Sigmoid colon (tissue), 7 donors: ENCODE data around the gene CDC42EP4. TPM values are rescaled to one million over a fixed set of nuclear protein-coding genes. Genes with fewer than 3 reads are reported as not detected.
A peak's percentile ranks its signal among the peaks of the same experiment; 100 is the strongest.

Source experiments
- DNase-seq: peaks from one replicate; pipeline ENCODE4 v3.0.0-alpha.2; 2019
- H3K27ac ChIP-seq, 4 donors: fragments of 200-600 bp; sonication (generic); one replicate each; pipeline ENCODE4 v1.5.1; 2016 to 2019; ENCODE audit warnings: mild to moderate bottlenecking in 1 of 4
- H3K27me3 ChIP-seq, 3 donors: fragments of 200-600 bp; sonication (generic); one replicate each; pipeline ENCODE4 v1.5.1; 2019; ENCODE audit warnings: mild to moderate bottlenecking in 1 of 3
- H3K36me3 ChIP-seq, 4 donors: fragments of 200-600 bp; sonication (generic); one replicate each; pipeline ENCODE4 v1.5.1; 2016 to 2019
- H3K4me1 ChIP-seq, 4 donors: fragments of 200-600 bp; sonication (generic); one replicate each; pipeline ENCODE4 v1.5.1; 2017 to 2019
- H3K4me3 ChIP-seq, 4 donors: fragments of 200-600 bp; sonication (generic); one replicate each; pipeline ENCODE4 v1.5.1; 2017 to 2019; ENCODE audit warnings: mild to moderate bottlenecking in 2 of 4, moderate library complexity in 1 of 4
- H3K9me3 ChIP-seq, 4 donors: fragments of 200-600 bp in 3 of 4; sonication (generic) in 3 of 4; one replicate each; pipeline versions ENCODE4 v1.5.1 to v1.6.1; 2013 to 2019
- CTCF ChIP-seq, 4 experiments: fragments of 450-650 bp in 3 of 4; fragments of 200-600 bp in 1 of 4; IDR thresholded peaks; one replicate each; pipeline ENCODE4 v1.5.1; 2016 to 2019; ENCODE audit warnings: antibody characterized with exemption in 4 of 4, mild to moderate bottlenecking in 3 of 4, moderate library complexity in 2 of 4
- EP300 ChIP-seq, 4 donors: sonication (generic); formaldehyde crosslinking; IDR thresholded peaks; one replicate each; pipeline ENCODE4 v1.6.1; 2017; ENCODE audit warnings: antibody characterized with exemption in 4 of 4
- POLR2A ChIP-seq, 2 donors: fragments of 450-650 bp; IDR thresholded peaks; one replicate each; pipeline ENCODE4 v1.6.1; 2016; ENCODE audit warnings: antibody characterized with exemption in 2 of 2, mild to moderate bottlenecking in 2 of 2, moderate library complexity in 2 of 2
- POLR2AphosphoS5 ChIP-seq, 4 donors: sonication (generic); formaldehyde crosslinking; IDR thresholded peaks; one replicate each; pipeline ENCODE4 v1.6.1; 2017; ENCODE audit warnings: antibody characterized with exemption in 4 of 4
- WGBS, 2 donors: extraction: QIAGEN DNeasy Blood & Tissue Kit; methylation state at CpG; one replicate each; pipeline ENCODE4 v1.1.7; 2013; 5-methylcytosine and 5-hydroxymethylcytosine counted together
- intact Hi-C: fragments of 100-400 bp; cut with DNase I; formaldehyde crosslinking; loops from one replicate; pipeline ENCODE4 v1.15.1; 2023
- polyA plus RNA-seq, 3 donors: library from polyadenylated mRNA; stranded (reverse); fragments of 200-250 nt; gene quantifications; one replicate each; pipeline ENCODE4 v1.2.3, GENCODE V29; 2013
- total RNA-seq, 4 donors: library from RNA; depleted of rRNA; stranded (reverse); fragments of >200 nt; gene quantifications; one replicate each; pipeline ENCODE4 v1.1.0, GENCODE V29; 2016
- donor health status: healthy with polysubstance abuse.
- donor health status: Bipolar disorder and iron deficiency.
- donor health status: healthy.

Gene CDC42EP4
- total and polyA plus RNA-seq, 7 donors, result 44.0 to 87.6 (median 68.1) TPM

- Histone ChIP-seq H3K27me3 (no peaks in the 10 kb centered on the region), H3K27ac (peak overlapping the region; percentile 60 to 97 (median 96)), H3K4me3 (no peak overlapping the region), H3K36me3 (no peaks in the 10 kb centered on the region), H3K4me1 (peaks cover 0 to 70% (median 51%) of the 10 kb centered on the region in 4 donors), H3K9me3 (no peaks in the 10 kb centered on the region)
- WGBS, 2 donors, result 63 to 64% methylated on average over 4 of the region's 4 CpGs
- intact Hi-C loops, result no loop called here
- no peak for DNase-seq
- TF ChIP-seq CTCF (IDR thresholded peaks at IDR 0.05) (no peak), POLR2AphosphoS5 (IDR thresholded peaks at IDR 0.05) (no peak), POLR2A (IDR thresholded peaks at IDR 0.05) (no peak), EP300 (IDR thresholded peaks at IDR 0.05) (no peak)
Measured at GRCh38 chr17:73348829-73349095, 37.0 kb upstream of the CDC42EP4 start.

DNA sequence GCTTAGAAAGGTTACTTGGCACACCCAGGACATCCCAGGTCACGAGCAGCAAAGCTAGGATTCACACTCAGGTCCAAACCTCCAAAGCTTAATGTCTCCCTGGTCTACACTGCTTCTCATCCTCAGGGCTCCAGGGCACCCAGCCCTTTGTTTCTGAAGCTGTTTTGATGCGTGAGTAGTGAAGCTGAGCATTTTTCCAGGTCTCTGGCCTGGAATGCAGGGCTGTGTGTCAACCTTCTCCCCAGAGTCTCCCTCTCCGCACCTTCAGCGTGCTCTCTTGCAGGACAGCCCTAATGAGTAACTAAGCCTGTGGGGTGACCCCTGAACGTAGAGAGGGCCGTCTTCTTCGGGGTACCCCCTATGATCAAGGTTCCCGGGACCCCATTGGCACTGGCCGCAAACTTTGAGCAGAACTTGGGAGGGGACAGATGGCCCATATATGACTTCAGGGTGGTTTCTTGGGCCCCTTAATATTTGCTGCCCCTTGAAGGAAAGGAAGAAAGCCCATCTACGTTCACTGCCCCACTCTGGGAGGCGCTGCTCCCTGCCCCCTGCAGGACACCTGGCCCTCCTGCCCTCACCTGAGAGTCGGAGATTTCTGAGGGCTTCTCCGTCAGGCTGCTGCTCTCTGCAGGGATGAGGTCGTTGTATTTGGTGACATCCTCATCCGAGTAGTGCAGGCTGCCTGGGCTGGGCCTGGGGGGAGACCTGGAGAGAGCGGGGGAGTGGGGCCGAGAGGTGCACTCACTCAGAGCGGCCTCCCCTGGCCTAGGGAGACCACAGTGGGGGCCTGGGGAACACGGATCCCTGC lies 36.4 kb upstream of the CDC42EP4 start:
- peak overlapping the region; percentile 60 to 97 (median 96) for H3K27ac ChIP-seq
- 84 to 87% methylated on average over 19 of the region's 19 CpGs for WGBS, 2 donors
- H3K4me3 ChIP-seq, result no peak overlapping the region
- peaks cover 0 to 75% (median 56%) of the 10 kb centered on the region in 4 donors for H3K4me1 ChIP-seq
- no peaks in the 10 kb centered on the region for H3K9me3 ChIP-seq
- no peaks in the 10 kb centered on the region for H3K36me3 ChIP-seq
- DNase-seq, result no peak
- TF ChIP-seq EP300 (IDR thresholded peaks at IDR 0.05) (no peak), CTCF (IDR thresholded peaks at IDR 0.05) (no peak)
- intact Hi-C loops, result no loop called here
- no peaks in the 10 kb centered on the region for H3K27me3 ChIP-seq

GRCh38 chr17:73347351-73347750 lies 35.5 kb upstream of the CDC42EP4 start:
- no peaks in the 10 kb centered on the region for H3K9me3 ChIP-seq
- TF ChIP-seq EP300 (IDR thresholded peaks at IDR 0.05) (no peak), POLR2AphosphoS5 (IDR thresholded peaks at IDR 0.05) (peak in 2 of 4 donors; percentile 5 to 45), POLR2A (IDR thresholded peaks at IDR 0.05) (no peak), CTCF (IDR thresholded peaks at IDR 0.05) (no peak)
- no peaks in the 10 kb centered on the region for H3K36me3 ChIP-seq
- no peaks in the 10 kb centered on the region for H3K27me3 ChIP-seq
- peak overlapping the region; percentile 30 to 97 (median 96) for H3K27ac ChIP-seq
- WGBS, 2 donors, result 59 to 60% methylated on average over 5 of the region's 5 CpGs
- DNase-seq, result no peak
- intact Hi-C loops, result no loop called here
- H3K4me1 ChIP-seq, result peaks cover 0 to 82% (median 64%) of the 10 kb centered on the region in 4 donors
- H3K4me3 ChIP-seq, result no peak overlapping the region

DNA sequence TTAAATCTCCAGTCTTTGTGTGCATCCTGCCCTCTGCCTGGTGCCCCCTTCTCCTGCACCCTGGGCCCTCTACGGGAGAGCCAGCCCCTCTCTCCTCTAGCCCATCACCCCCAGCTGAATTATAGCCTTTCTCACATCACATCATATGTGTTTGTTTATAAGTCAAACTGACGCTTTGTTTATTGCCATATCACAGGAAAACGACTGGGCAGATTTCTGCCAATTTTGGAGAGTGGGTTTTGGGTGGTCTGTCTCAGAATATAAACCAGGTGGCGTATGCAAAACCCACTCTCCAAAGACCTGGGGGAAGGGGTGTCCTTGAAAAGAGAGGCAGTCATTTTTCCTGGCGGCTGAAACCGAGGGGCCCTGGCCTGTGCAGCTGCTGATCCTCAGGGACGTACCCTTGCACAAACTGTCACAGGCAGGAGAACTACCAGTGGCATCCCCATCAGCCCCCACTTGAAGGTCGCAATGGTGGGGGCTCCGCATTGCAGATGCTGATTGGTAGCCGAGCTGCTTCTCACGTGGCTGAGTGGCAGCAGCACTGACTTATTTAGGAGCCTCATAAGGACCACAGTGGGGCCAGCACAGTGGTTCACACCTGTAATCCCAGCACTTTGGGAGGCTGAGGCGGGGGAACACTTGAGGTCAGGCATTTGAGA lies 34.8 kb upstream of the CDC42EP4 start:
- no peak overlapping the region for H3K4me3 ChIP-seq
- H3K4me1 ChIP-seq, result peaks cover 0 to 82% (median 71%) of the 10 kb centered on the region in 4 donors
- H3K27me3 ChIP-seq, result no peaks in the 10 kb centered on the region
- DNase-seq, result no peak
- intact Hi-C loops, result no loop called here
- H3K36me3 ChIP-seq, result no peaks in the 10 kb centered on the region
- H3K27ac ChIP-seq, result peak overlapping the region in 3 of 4 donors; percentile 95 to 97 (median 96)
- TF ChIP-seq CTCF (IDR thresholded peaks at IDR 0.05) (no peak), EP300 (IDR thresholded peaks at IDR 0.05) (no peak), POLR2A (IDR thresholded peaks at IDR 0.05) (no peak), POLR2AphosphoS5 (IDR thresholded peaks at IDR 0.05) (no peak)
- WGBS, 2 donors, result 77 to 78% methylated on average over 12 of the region's 12 CpGs
- no peaks in the 10 kb centered on the region for H3K9me3 ChIP-seq
